Mesenchymal stem cell (in vitro differentiated cells and primary cell): ENCODE data around the gene MAGEC2.

Experiments
- DNase-seq: peaks from one replicate; pipeline ENCODE4 v3.0.0-alpha.2; 2013
- H2AFZ ChIP-seq: one replicate; pipeline ENCODE4 v1.6.1; 2013; ENCODE audit warnings: low read depth, mild to moderate bottlenecking, control low read depth, inconsistent platforms, low read length, moderate library complexity
- H2AK5ac ChIP-seq: 2 replicates; pipeline ENCODE4 v1.6.1; 2013; ENCODE audit warnings: low read length, moderate library complexity, mild to moderate bottlenecking, inconsistent platforms; ENCODE audit not compliant: severe bottlenecking
- H2BK120ac ChIP-seq: one replicate; pipeline ENCODE4 v1.6.1; 2013; ENCODE audit warnings: low read depth, mild to moderate bottlenecking, inconsistent platforms, low read length, moderate library complexity
- H2BK12ac ChIP-seq, 2 experiments: one replicate each; pipeline ENCODE4 v1.6.1; 2013; ENCODE audit warnings: inconsistent platforms in 2 of 2, low read length in 2 of 2, mild to moderate bottlenecking in 2 of 2, moderate library complexity in 2 of 2, control low read depth in 1 of 2
- H2BK15ac ChIP-seq: one replicate; pipeline ENCODE4 v1.6.1; 2013; ENCODE audit warnings: mild to moderate bottlenecking, low read depth, inconsistent platforms; ENCODE audit not compliant: poor library complexity, severe bottlenecking
- H2BK5ac ChIP-seq: 2 replicates; pipeline ENCODE4 v1.6.1; 2013; ENCODE audit warnings: low read depth, mild to moderate bottlenecking, low read length, control low read depth, inconsistent platforms; ENCODE audit not compliant: poor library complexity, severe bottlenecking
- H3K14ac ChIP-seq, 2 experiments: one replicate each; pipeline ENCODE4 v1.6.1; 2013; ENCODE audit warnings: inconsistent platforms in 2 of 2, low read length in 2 of 2, control low read depth in 1 of 2, mild to moderate bottlenecking in 1 of 2, moderate library complexity in 1 of 2
- H3K18ac ChIP-seq, 2 experiments: one replicate each; pipeline ENCODE4 v1.6.1; 2013; ENCODE audit warnings: inconsistent platforms in 2 of 2, low read length in 2 of 2, control low read depth in 1 of 2, low read depth in 1 of 2, mild to moderate bottlenecking in 1 of 2
- H3K23ac ChIP-seq, 2 experiments: one replicate each; pipeline ENCODE4 v1.6.1; 2013; ENCODE audit warnings: inconsistent platforms in 2 of 2, low read length in 2 of 2, mild to moderate bottlenecking in 2 of 2, moderate library complexity in 2 of 2, control low read depth in 1 of 2
- H3K27ac ChIP-seq: 2 replicates; pipeline ENCODE4 v1.5.1; 2013; ENCODE audit warnings: mild to moderate bottlenecking, moderate library complexity, low read length, control low read depth, inconsistent platforms; ENCODE audit not compliant: poor library complexity, severe bottlenecking
- H3K27me3 ChIP-seq, 2 experiments: 2 replicates each; pipeline versions ENCODE4 v1.6.1 to v1.7.0; 2013; ENCODE audit warnings: low read length in 2 of 2, mild to moderate bottlenecking in 2 of 2, moderate library complexity in 2 of 2, control low read depth in 1 of 2, inconsistent platforms in 1 of 2; ENCODE audit not compliant: control insufficient read depth in 1 of 2, insufficient read depth in 1 of 2
- H3K36me3 ChIP-seq, 2 experiments: 2 replicates each; pipeline versions ENCODE4 v1.6.1 to v1.7.0; 2013; ENCODE audit warnings: low read length in 2 of 2, control low read depth in 1 of 2, inconsistent platforms in 1 of 2, low read depth in 1 of 2, mild to moderate bottlenecking in 1 of 2; ENCODE audit not compliant: insufficient read depth in 2 of 2, control insufficient read depth in 1 of 2
- H3K4ac ChIP-seq, 2 experiments: one replicate each; pipeline ENCODE4 v1.6.1; 2013; ENCODE audit warnings: inconsistent platforms in 2 of 2, low read length in 2 of 2, mild to moderate bottlenecking in 2 of 2, moderate library complexity in 2 of 2, control low read depth in 1 of 2, low read depth in 1 of 2
- H3K4me1 ChIP-seq: 2 replicates; pipeline ENCODE4 v1.6.1; 2013; ENCODE audit warnings: low read depth, low read length, control low read depth; ENCODE audit not compliant: control insufficient read depth, insufficient read depth
- H3K4me2 ChIP-seq: 2 replicates; pipeline ENCODE4 v1.6.1; 2013; ENCODE audit warnings: low read length, mild to moderate bottlenecking, inconsistent platforms; ENCODE audit not compliant: poor library complexity, severe bottlenecking
- H3K4me3 ChIP-seq, 2 experiments: 2 replicates each; pipeline versions ENCODE4 v1.5.1 to v1.7.0; 2013; ENCODE audit warnings: low read length in 2 of 2, mild to moderate bottlenecking in 2 of 2, control low read depth in 1 of 2, low read depth in 1 of 2; ENCODE audit not compliant: insufficient read depth in 1 of 2
- H3K79me1 ChIP-seq: replicated peaks from 2 replicates; pipeline ENCODE4 v1.6.1; 2013; ENCODE audit warnings: mild to moderate bottlenecking, control low read depth, low read length, inconsistent platforms; ENCODE audit not compliant: poor library complexity, severe bottlenecking
- H3K9ac ChIP-seq: 2 replicates; pipeline ENCODE4 v1.7.0; 2013; ENCODE audit warnings: mild to moderate bottlenecking, low read length, moderate library complexity
- H3K9me3 ChIP-seq: 2 replicates; pipeline ENCODE4 v1.7.0; 2013; ENCODE audit warnings: mild to moderate bottlenecking, low read length; ENCODE audit not compliant: control insufficient read depth
- H4K8ac ChIP-seq: one replicate; pipeline ENCODE4 v1.6.1; 2013; ENCODE audit warnings: inconsistent platforms, mild to moderate bottlenecking, low read length, moderate library complexity
- H4K91ac ChIP-seq: one replicate; pipeline ENCODE4 v1.6.1; 2013; ENCODE audit warnings: mild to moderate bottlenecking, low read length, inconsistent platforms
- WGBS: methylation state at CpG from one replicate; pipeline ENCODE4 v1.1.7; 2013; ENCODE audit warnings: mixed read lengths; 5-methylcytosine and 5-hydroxymethylcytosine counted together

The MAGEC2 gene

DNA sequence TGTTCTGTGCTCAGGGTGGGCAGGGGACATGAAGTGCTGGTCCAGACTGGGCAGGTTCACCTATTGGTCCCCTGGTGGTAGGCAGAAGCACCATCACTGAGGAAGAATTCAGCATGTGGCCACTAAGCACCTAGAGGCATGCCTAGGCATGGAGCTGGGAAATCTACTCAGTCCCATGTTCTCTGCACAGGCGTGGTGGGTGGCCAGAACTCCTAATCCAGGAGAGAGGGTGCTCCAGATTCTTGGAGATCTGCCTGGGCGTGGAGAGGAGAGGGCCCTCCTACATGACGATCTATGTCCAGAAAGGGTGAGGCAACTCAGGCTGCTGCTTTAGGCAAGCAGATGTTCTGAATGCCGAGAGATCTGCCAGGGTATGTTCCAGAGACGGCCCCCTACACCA is 44.6 kb upstream of the MAGEC2 start:
- Histone ChIP-seq H3K18ac (no peak overlapping the region), H4K8ac (no peak overlapping the region), H3K14ac (no peak overlapping the region), H3K36me3 (no peaks in the 10 kb centered on the region), H2BK15ac (no peak overlapping the region), H3K23ac (no peak overlapping the region), H2BK5ac (no peak overlapping the region), H3K9me3 (peaks cover 3% of the 10 kb centered on the region), H2AFZ (no peak overlapping the region), H3K9ac (no peak overlapping the region), H3K27ac (no peak overlapping the region), H2AK5ac (no peak overlapping the region), H3K4me3 (no peak overlapping the region), H3K79me1 (no peaks in the 10 kb centered on the region), H3K4ac (no peak overlapping the region), H3K4me1 (no peaks in the 10 kb centered on the region), H4K91ac (no peak overlapping the region), H2BK12ac (no peak overlapping the region), H2BK120ac (no peak overlapping the region), H3K27me3 (no peaks in the 10 kb centered on the region), H3K4me2 (no peak overlapping the region)
- WGBS = 71% methylated on average over 5 of the region's 5 CpGs
- DNase-seq = no peak

DNA sequence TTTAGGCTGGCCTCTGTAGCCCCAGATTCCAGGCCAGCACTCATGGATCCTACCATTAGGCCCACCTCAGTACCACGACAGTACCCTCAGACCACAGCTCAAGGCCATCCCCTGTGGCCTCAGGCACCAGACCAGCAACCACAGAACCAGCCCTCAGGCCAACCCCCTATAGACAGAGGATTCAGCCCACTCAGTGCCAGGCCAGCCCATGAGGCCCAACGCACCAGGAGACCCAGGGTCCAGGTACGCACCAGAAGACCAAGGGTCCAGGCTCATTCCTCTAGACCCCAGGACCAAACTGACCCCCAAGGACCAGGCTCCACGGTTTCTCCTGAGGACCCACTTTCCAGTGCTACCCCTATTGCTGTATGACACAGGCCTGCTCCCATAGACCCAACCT is 39.5 kb upstream of the MAGEC2 start:
- Histone ChIP-seq H4K8ac (no peak overlapping the region), H2BK15ac (no peak overlapping the region), H3K27me3 (no peaks in the 10 kb centered on the region), H3K36me3 (no peaks in the 10 kb centered on the region), H3K79me1 (no peaks in the 10 kb centered on the region), H3K4ac (no peak overlapping the region), H3K18ac (no peak overlapping the region), H4K91ac (no peak overlapping the region), H3K4me1 (no peaks in the 10 kb centered on the region), H2AFZ (no peak overlapping the region), H2BK5ac (no peak overlapping the region), H3K4me3 (no peak overlapping the region), H2BK12ac (no peak overlapping the region), H3K14ac (no peak overlapping the region), H3K27ac (no peak overlapping the region), H3K9me3 (peaks cover 3% of the 10 kb centered on the region), H2AK5ac (no peak overlapping the region), H3K23ac (no peak overlapping the region), H3K9ac (no peak overlapping the region), H3K4me2 (no peak overlapping the region), H2BK120ac (no peak overlapping the region)
- no peak for DNase-seq
- 67% methylated on average over 4 of the region's 4 CpGs for WGBS

DNA sequence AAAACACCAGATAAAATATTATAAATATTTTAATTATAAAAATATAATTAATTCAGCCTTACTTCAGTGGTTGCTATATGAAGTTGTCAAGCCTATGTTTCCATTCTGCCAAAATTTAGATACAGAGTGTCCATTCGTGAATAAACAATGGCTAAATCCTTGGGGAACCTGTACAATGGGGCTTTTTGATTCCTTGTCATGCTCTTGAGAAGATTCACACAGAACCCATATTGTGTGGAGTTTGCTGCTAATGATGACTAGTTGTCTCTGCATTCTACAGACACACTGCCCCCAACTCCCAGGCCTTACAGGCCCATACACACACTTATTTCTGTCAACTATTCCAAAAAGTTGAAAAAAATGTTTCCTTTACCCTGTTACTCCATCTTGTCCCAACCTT is 33.4 kb upstream of the MAGEC2 start:
- H4K91ac ChIP-seq = no peak overlapping the region
- no peak overlapping the region for H4K8ac ChIP-seq
- no peak overlapping the region for H2AFZ ChIP-seq
- no peaks in the 10 kb centered on the region for H3K36me3 ChIP-seq
- no peak overlapping the region for H3K23ac ChIP-seq
- no peak overlapping the region for H3K4me2 ChIP-seq
- H3K27ac ChIP-seq = no peak overlapping the region
- WGBS = no CpG with 5 or more reads among the region's 1 CpG
- no peak overlapping the region for H2BK5ac ChIP-seq
- H2BK15ac ChIP-seq = no peak overlapping the region
- no peak overlapping the region for H3K9ac ChIP-seq
- no peak overlapping the region for H3K18ac ChIP-seq
- no peak overlapping the region for H2AK5ac ChIP-seq
- no peak overlapping the region for H2BK12ac ChIP-seq
- H3K4me1 ChIP-seq = no peaks in the 10 kb centered on the region
- H3K9me3 ChIP-seq = no peaks in the 10 kb centered on the region
- H3K14ac ChIP-seq = no peak overlapping the region
- no peak overlapping the region for H2BK120ac ChIP-seq
- H3K4me3 ChIP-seq = no peak overlapping the region
- no peaks in the 10 kb centered on the region for H3K79me1 ChIP-seq
- no peak for DNase-seq
- H3K27me3 ChIP-seq = no peaks in the 10 kb centered on the region
- no peak overlapping the region for H3K4ac ChIP-seq

DNA sequence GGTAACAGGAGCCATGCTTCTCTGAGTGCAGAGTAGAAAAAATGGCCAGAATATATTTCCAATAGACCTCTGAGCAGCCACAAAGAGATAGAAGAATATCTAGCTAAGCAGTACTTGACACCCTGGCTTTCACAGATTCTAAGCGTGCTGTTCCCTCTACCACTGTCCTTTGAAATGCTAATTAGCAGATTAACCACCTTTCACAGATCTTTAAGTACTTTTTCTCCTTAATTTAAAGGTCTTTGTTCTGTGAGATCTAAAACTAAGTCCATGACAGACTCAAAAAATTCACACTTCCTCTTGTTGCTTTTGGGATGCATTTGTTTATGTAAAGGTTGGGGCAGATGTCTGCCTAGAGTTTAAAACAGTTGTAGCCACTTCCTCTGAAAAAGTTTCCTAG is 28.3 kb upstream of the MAGEC2 start:
- Histone ChIP-seq H3K9me3 (no peaks in the 10 kb centered on the region), H3K23ac (no peak overlapping the region), H4K8ac (no peak overlapping the region), H4K91ac (no peak overlapping the region), H3K4me3 (no peak overlapping the region), H2BK120ac (no peak overlapping the region), H3K18ac (no peak overlapping the region), H3K14ac (no peak overlapping the region), H3K4me2 (no peak overlapping the region), H3K27me3 (no peaks in the 10 kb centered on the region), H2BK5ac (no peak overlapping the region), H3K9ac (no peak overlapping the region), H2BK15ac (no peak overlapping the region), H2AK5ac (no peak overlapping the region), H2AFZ (no peak overlapping the region), H3K79me1 (no peaks in the 10 kb centered on the region), H3K27ac (no peak overlapping the region), H3K36me3 (no peaks in the 10 kb centered on the region), H2BK12ac (no peak overlapping the region), H3K4me1 (no peaks in the 10 kb centered on the region), H3K4ac (no peak overlapping the region)
- DNase-seq = no peak
- no CpG with 5 or more reads among the region's 1 CpG for WGBS
